Activated CD8-positive, alpha-beta memory T cell treated with anti-CD3 and anti-CD28 coated beads, Interleukin-2, amount 50 U/mL, for 1 hour (primary cell): ENCODE measurements around the gene SFXN5.

Source experiments
- DNase-seq: peaks from one replicate; pipeline ENCODE4 v3.0.0-alpha.2; 2020; ENCODE audit errors: extremely low read depth

Gene SFXN5

GRCh38 chr2:72994282-72994990 lies 77.1 kb downstream of the SFXN5 start:
- no peak for DNase-seq

- no peak for DNase-seq
These were observed 77.6 kb downstream of the SFXN5 start for GRCh38 chr2:72993933-72994280.

- DNase-seq, result no peak
These were observed 78.2 kb downstream of the SFXN5 start for GRCh38 chr2:72993147-72993932.

GRCh38 chr2:72992734-72993102 lies 78.8 kb downstream of the SFXN5 start:
- no peak for DNase-seq

GRCh38 chr2:72991980-72992733 lies 79.4 kb downstream of the SFXN5 start:
- no peak for DNase-seq

- DNase-seq, result no peak
These were observed 80.1 kb downstream of the SFXN5 start for GRCh38 chr2:72991439-72991725.

GRCh38 chr2:72990695-72991438 lies 80.6 kb downstream of the SFXN5 start:
- no peak for DNase-seq

- DNase-seq, result no peak
These were observed 81.5 kb downstream of the SFXN5 start for GRCh38 chr2:72989770-72990556.

- DNase-seq, result no peak
These were observed 82.7 kb downstream of the SFXN5 start for GRCh38 chr2:72988726-72989273.

GRCh38 chr2:72988041-72988440 lies 83.5 kb downstream of the SFXN5 start:
- no peak for DNase-seq

GRCh38 chr2:72985891-72986683 lies 85.4 kb downstream of the SFXN5 start:
- no peak for DNase-seq

GRCh38 chr2:72985136-72985535 lies 86.4 kb downstream of the SFXN5 start:
- DNase-seq, result no peak

- DNase-seq, result no peak
These were observed 87.3 kb downstream of the SFXN5 start for GRCh38 chr2:72984172-72984671.

GRCh38 chr2:72983500-72984161 lies 87.9 kb downstream of the SFXN5 start:
- no peak for DNase-seq

GRCh38 chr2:72982781-72983499 lies 88.6 kb downstream of the SFXN5 start:
- DNase-seq, result no peak

GRCh38 chr2:72982219-72982618 lies 89.3 kb downstream of the SFXN5 start:
- DNase-seq, result no peak

GRCh38 chr2:72981536-72981935 lies 90.0 kb downstream of the SFXN5 start:
- DNase-seq, result no peak

- no peak for DNase-seq
These were observed 90.8 kb downstream of the SFXN5 start for GRCh38 chr2:72980535-72981217.
